GM10248 (cell line): ENCODE data around the gene SNAP47.

ENCODE experiments used
- CTCF ChIA-PET: fragments of 300-600 bp; sonication (Branson Sonifier 250); formaldehyde crosslinking; extraction: SDS; loops from one replicate; lab custom pipeline; 2021; ENCODE audit warnings: antibody characterized with exemption; lab: Yijun Ruan, JAX
- POLR2A ChIA-PET: fragments of 350-650 bp; sonication (Branson Sonifier 250); formaldehyde crosslinking; extraction: SDS; loops from one replicate; lab custom pipeline; 2020; ENCODE audit warnings: antibody characterized with exemption; lab: Yijun Ruan, JAX
- DNase-seq: peaks from one replicate; pipeline ENCODE4 v3.0.0; 2012; ENCODE audit errors: extremely low spot score
- CTCF ChIP-seq: IDR thresholded peaks from 2 replicates; pipeline ENCODE4 v1.5.1; 2012; ENCODE audit warnings: mild to moderate bottlenecking, low read depth; ENCODE audit errors: extremely low read depth, missing control alignments, control extremely low read depth

SNAP47 gene

GRCh38 chr1:227780101-227781044 lies 45.1 kb downstream of the SNAP47 start:
- POLR2A ChIA-PET, result no interaction called here
- CTCF ChIA-PET, result interaction anchor here (1.4 kb wide), 1 partner anchor 18 kb away, joined by 3 read pairs; no protein-coding TSS in a partner anchor
- no peak for DNase-seq
- no peak for TF ChIP-seq CTCF

GRCh38 chr1:227781314-227781930 lies 46.2 kb downstream of the SNAP47 start:
- no peak for TF ChIP-seq CTCF
- ChIA-PET CTCF (no interaction called here), POLR2A (no interaction called here)
- no peak for DNase-seq

GRCh38 chr1:227782226-227782625 lies 47.0 kb downstream of the SNAP47 start:
- CTCF ChIA-PET, result no interaction called here
- POLR2A ChIA-PET, result no interaction called here

GRCh38 chr1:227785094-227785804 lies 50.0 kb downstream of the SNAP47 start:
- TF ChIP-seq CTCF, result no peak
- POLR2A ChIA-PET, result no interaction called here
- CTCF ChIA-PET, result no interaction called here
- DNase-seq, result no peak

More at GRCh38 chr1:227782226-227782625, 47.0 kb downstream of the SNAP47 start:
- no peak for TF ChIP-seq CTCF
- no peak for DNase-seq

GRCh38 chr1:227785805-227786671 lies 50.8 kb downstream of the SNAP47 start:
- DNase-seq, result no peak
- POLR2A ChIA-PET, result interaction anchor here (1.1 kb wide), 1 partner anchor 11 kb away, joined by 4 read pairs; no protein-coding TSS in a partner anchor
- no peak for TF ChIP-seq CTCF
- CTCF ChIA-PET, result no interaction called here
